Mesodermal cell (in vitro differentiated cells): ENCODE results near the gene UBE4A.
A peak's percentile ranks its signal among the peaks of the same experiment; 100 is the strongest.
"Not testable (repeated sequence)": the region's sequence is repeated elsewhere in the genome, so short reads cannot be mapped to it uniquely, and the experiment has no call there.

ENCODE experiments used
- H3K27ac ChIP-seq: 2 replicates; pipeline ENCODE4 v1.7.0; 2013; ENCODE audit warnings: mild to moderate bottlenecking, low read depth, low read length, moderate library complexity; ENCODE audit not compliant: severe bottlenecking
- H3K36me3 ChIP-seq: 2 replicates; pipeline ENCODE4 v1.7.1; 2013; ENCODE audit warnings: mild to moderate bottlenecking, low read length, moderate library complexity; ENCODE audit not compliant: control insufficient read depth, insufficient read depth
- H3K4me1 ChIP-seq: one replicate; pipeline ENCODE4 v1.7.1; 2013; ENCODE audit warnings: mild to moderate bottlenecking, low read length; ENCODE audit not compliant: insufficient read depth, control insufficient read depth, poor library complexity, severe bottlenecking
- H3K4me3 ChIP-seq: 2 replicates; pipeline ENCODE4 v1.7.0; 2013; ENCODE audit warnings: low read length, control low read depth, mild to moderate bottlenecking; ENCODE audit not compliant: insufficient read depth, poor library complexity, severe bottlenecking; ENCODE audit errors: extremely low read depth
- H3K9me3 ChIP-seq: 2 replicates; pipeline ENCODE4 v1.7.1; 2013; ENCODE audit warnings: mild to moderate bottlenecking, low read length, moderate library complexity; ENCODE audit not compliant: control insufficient read depth
- WGBS, 2 experiments: methylation state at CpG; one replicate each; pipeline ENCODE4 v1.1.5; 2013; ENCODE audit warnings: missing lambda C conversion rate in 2 of 2; ENCODE audit not compliant: insufficient coverage in 2 of 2; 5-methylcytosine and 5-hydroxymethylcytosine counted together

UBE4A gene

GRCh38 chr11:118401151-118401879 lies 41.9 kb downstream of the UBE4A start, which contains the start of gene ATP5MG:
Gene ATP5MG (plus strand): TSS chr11:118401606. CDS start chr11:118401666, 60 bp downstream.
- 0 to 1% methylated on average over 44 to 50 of the region's 51 CpGs for WGBS, 2 experiments

DNA sequence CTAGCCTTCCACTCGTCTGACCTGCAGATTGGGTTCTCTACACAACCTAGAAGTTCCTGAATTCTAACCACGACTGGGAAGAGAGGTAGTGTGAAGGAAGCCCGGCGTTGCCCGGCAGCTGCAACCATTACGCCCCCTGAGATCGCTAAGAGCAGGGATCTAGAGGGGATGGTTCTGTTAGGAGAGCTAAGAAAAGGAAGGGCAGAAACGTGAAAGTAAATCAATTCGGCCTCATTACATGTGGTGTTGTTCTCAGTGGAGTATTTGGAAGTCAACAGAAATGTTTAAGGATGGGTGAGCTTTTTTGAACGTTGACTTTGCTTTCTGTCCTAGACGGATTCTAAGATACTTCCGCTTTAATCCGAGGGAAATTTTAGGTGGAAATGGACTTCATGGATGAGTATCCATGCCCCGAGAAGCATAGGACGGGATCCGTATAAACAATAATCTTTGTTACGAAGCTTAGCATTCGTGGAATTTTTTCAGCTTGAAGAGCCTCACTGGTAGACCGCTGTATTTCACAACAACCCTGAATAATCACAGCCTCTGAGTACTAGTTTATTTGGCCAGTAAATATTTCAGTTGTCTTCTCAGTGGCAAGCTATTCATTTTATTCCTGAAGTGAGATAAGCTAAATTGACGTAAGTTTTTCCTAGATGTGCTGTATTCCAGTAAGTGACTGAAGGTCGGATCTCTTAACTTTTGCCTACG lies 42.6 kb downstream of the UBE4A start:
- 7 to 12% methylated on average over 17 to 19 of the region's 22 CpGs for WGBS, 2 experiments
- H3K4me3 ChIP-seq: peak overlapping the region; percentile 88
- H3K4me1 ChIP-seq: peaks cover 4% of the 10 kb centered on the region
- peak overlapping the region; percentile 94 for H3K27ac ChIP-seq
- no peaks in the 10 kb centered on the region for H3K9me3 ChIP-seq
- H3K36me3 ChIP-seq: peaks cover 39% of the 10 kb centered on the region

More at GRCh38 chr11:118401151-118401879, 41.9 kb downstream of the UBE4A start, which contains the start of gene ATP5MG:
- peak within 1 kb of the TSS; percentile 94 for H3K27ac ChIP-seq
- peaks cover 4% of the 10 kb centered on the region for H3K4me1 ChIP-seq
- peak within 1 kb of the TSS; percentile 88 for H3K4me3 ChIP-seq
- H3K36me3 ChIP-seq: peaks cover 38% of the 10 kb centered on the region
- H3K9me3 ChIP-seq: no peaks in the 10 kb centered on the region

- H3K36me3 ChIP-seq: peaks cover 40% of the 10 kb centered on the region
- H3K9me3 ChIP-seq, H3K4me1 ChIP-seq, H3K27ac ChIP-seq: not testable (repeated sequence)
- H3K4me3 ChIP-seq: peak overlapping the region; percentile 88
- 88 to 93% methylated on average over 7 of the region's 7 CpGs for WGBS, 2 experiments
These were observed 43.2 kb downstream of the UBE4A start for GRCh38 chr11:118402594-118402993.

GRCh38 chr11:118406599-118407166 lies 47.3 kb downstream of the UBE4A start:
- Histone ChIP-seq H3K36me3 (peaks cover 56% of the 10 kb centered on the region), H3K4me1 (peaks cover 4% of the 10 kb centered on the region), H3K9me3 (no peaks in the 10 kb centered on the region), H3K4me3 (no peak overlapping the region), H3K27ac (no peak overlapping the region)
- whole genome bisulfite sequencing, 2 experiments: 98 to 100% methylated on average over 5 to 7 of the region's 7 CpGs

GRCh38 chr11:118410055-118410745 lies 50.8 kb downstream of the UBE4A start:
- WGBS, 2 experiments: 91 to 100% methylated on average over 1 to 4 of the region's 7 CpGs
- Histone ChIP-seq H3K4me3 (no peak overlapping the region), H3K27ac (no peak overlapping the region), H3K4me1 (peaks cover 2% of the 10 kb centered on the region), H3K9me3 (no peaks in the 10 kb centered on the region), H3K36me3 (peaks cover 46% of the 10 kb centered on the region)

- Histone ChIP-seq H3K4me1 (peaks cover 13% of the 10 kb centered on the region), H3K9me3 (no peaks in the 10 kb centered on the region), H3K4me3 (no peak overlapping the region), H3K36me3 (peaks cover 33% of the 10 kb centered on the region), H3K27ac (no peak overlapping the region)
- 89% methylated on average over 1 of the region's 4 CpGs; no CpG with 5 or more reads in 1 of the 2 experiments for WGBS, 2 experiments
These were observed 52.1 kb downstream of the UBE4A start for GRCh38 chr11:118411530-118411929.

DNA sequence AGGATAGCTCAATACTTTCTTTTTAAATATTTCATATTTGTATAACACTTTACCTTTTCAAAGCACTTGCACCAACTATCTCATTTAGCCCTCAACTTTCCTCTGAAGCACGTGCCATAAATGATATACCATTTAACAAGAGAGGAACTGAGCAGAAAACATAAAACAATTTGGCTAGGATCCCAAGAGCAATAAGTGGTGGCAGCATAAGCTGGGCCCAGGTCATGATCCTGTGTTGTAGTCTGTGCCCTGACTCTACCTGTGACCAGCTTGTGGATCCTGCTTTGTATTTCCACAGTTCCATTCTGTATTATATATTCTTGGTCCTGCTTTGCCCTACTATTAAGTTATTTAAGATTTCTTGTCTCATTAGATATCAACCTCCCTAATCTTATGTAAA lies 53.5 kb downstream of the UBE4A start:
- Histone ChIP-seq H3K4me1 (peaks cover 17% of the 10 kb centered on the region), H3K4me3 (no peak overlapping the region), H3K36me3 (peaks cover 20% of the 10 kb centered on the region), H3K9me3 (no peaks in the 10 kb centered on the region), H3K27ac (no peak overlapping the region)
- no CpG with 5 or more reads among the region's 1 CpG for WGBS, 2 experiments

DNA sequence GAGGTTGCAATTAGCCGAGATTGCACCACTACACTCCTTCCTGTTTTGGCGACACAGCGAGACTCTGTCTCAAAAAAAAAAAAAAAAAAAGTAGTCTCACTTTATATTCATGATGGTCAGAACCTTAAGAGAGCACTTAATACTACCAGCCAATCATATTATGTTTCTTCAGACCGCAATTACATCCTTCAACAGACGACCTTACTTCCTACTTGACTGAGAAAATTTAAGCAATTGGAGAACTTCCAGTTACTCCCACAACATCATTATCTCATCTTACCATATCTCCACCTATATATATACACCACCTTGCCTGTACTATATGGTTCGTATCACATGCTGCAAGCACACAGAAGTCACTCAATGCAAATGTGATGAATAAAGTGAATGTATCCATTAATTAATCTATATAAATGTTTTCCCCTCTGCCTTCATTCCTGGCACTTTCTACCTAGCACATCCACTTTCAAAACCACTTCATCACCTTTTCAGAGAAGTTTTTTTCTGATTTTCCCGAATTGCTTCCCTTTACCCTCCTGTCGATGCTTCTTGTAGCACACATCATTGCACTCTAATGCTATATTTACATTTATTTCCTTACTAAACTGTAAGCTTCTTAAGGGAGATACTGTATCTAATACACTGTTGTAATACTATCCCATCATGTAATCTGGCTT lies 55.8 kb downstream of the UBE4A start:
- 63 to 81% methylated on average over 3 to 7 of the region's 8 CpGs for WGBS, 2 experiments
- Histone ChIP-seq H3K4me1 (peaks cover 26% of the 10 kb centered on the region), H3K27ac (peak overlapping the region; percentile 60), H3K9me3 (no peaks in the 10 kb centered on the region), H3K4me3 (no peak overlapping the region), H3K36me3 (no peaks in the 10 kb centered on the region)

DNA sequence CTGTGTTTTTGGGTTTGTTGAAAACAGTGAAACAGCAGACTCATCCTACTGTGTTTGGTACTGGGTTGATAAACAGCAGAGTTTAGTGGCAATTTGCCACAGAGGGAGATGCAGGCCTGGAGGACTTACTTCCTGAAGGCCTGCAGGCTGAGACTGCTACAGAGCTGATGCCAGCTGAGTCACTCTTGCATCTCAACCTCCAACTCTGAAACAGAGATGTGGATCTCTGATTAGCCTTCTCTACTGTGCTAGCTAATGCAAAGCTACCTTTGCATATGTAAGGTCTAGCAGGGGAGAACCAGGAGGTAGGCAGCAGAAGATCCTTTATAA lies 56.3 kb downstream of the UBE4A start:
- peaks cover 26% of the 10 kb centered on the region for H3K4me1 ChIP-seq
- no peaks in the 10 kb centered on the region for H3K9me3 ChIP-seq
- no peak overlapping the region for H3K4me3 ChIP-seq
- no peaks in the 10 kb centered on the region for H3K36me3 ChIP-seq
- peak overlapping the region; percentile 60 for H3K27ac ChIP-seq

- not testable (repeated sequence) for H3K27ac ChIP-seq, H3K4me3 ChIP-seq, H3K36me3 ChIP-seq, H3K9me3 ChIP-seq
- H3K4me1 ChIP-seq: peaks cover 26% of the 10 kb centered on the region
These were observed 57.5 kb downstream of the UBE4A start for GRCh38 chr11:118416900-118417299.
